SK-N-SH treated with all-trans-retinoic acid at 6 μM for 48 hours (cell line): ENCODE data around the gene TTC13.

ENCODE experiments used
- BACH2 ChIP-seq: fragments of 250-450 bp; sonication (Bioruptor Pico); IDR thresholded peaks from 2 replicates; pipeline ENCODE4 v1.9.0; 2021; ENCODE audit warnings: mild to moderate bottlenecking, borderline replicate concordance
- ESRRG ChIP-seq: fragments of 250-450 bp; sonication (Bioruptor Pico); IDR thresholded peaks from 2 replicates; pipeline ENCODE4 v1.6.1; 2021; ENCODE audit warnings: mild to moderate bottlenecking
- ISL1 ChIP-seq: fragments of 250-450 bp; sonication (Bioruptor Pico); IDR thresholded peaks from 2 replicates; pipeline ENCODE4 v2.1.2; 2022; ENCODE audit warnings: mild to moderate bottlenecking, moderate library complexity
- ZFP3 ChIP-seq: fragments of 250-450 bp; sonication (Bioruptor Pico); IDR thresholded peaks from 2 replicates; pipeline ENCODE4 v1.5.0; 2020; ENCODE audit warnings: mild to moderate bottlenecking, moderate library complexity
- TF ChIP-seq, protein P1 (sequence below): fragments of 250-450 bp; sonication (Bioruptor Pico); IDR thresholded peaks from 2 replicates; pipeline ENCODE4 v1.8.0; 2020; ENCODE audit warnings: mild to moderate bottlenecking, moderate library complexity, borderline replicate concordance
- TF ChIP-seq, protein P2 (sequence below): fragments of 250-450 bp; sonication (Bioruptor Pico); IDR thresholded peaks from 2 replicates; pipeline ENCODE4 v1.5.1; 2021; ENCODE audit warnings: mild to moderate bottlenecking, moderate library complexity
- TF ChIP-seq, protein P3 (sequence below): fragments of 250-450 bp; sonication (Bioruptor Pico); IDR thresholded peaks from 2 replicates; pipeline ENCODE4 v1.5.1; 2020; ENCODE audit warnings: low read depth, mild to moderate bottlenecking, moderate library complexity

DNA sequence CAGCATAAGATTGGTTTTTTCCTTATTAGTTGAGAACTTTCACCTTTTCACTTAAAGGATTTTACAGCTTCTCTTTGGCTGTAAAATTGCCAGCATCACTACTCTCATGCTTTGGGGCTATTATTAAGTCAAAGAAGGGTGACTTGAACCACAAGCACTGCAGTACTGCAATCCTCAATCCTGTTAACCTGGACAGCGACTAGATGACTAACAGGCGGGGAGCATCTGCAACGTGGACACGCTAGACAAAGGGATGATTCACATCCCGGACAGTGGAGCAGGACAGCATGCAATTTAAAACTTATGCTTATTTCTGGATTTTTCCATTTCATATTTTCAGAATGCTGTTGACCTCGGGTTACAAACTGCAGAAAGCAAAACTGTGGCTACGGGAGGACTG is 8.3 kb upstream of the TTC13 start:
- no peak for TF ChIP-seq ZFP3
- no peak for TF ChIP-seq ESRRG (CRISPR knock-in tag)
- no peak for TF ChIP-seq BACH2 (CRISPR knock-in tag)
- TF ChIP-seq, protein P1, sequence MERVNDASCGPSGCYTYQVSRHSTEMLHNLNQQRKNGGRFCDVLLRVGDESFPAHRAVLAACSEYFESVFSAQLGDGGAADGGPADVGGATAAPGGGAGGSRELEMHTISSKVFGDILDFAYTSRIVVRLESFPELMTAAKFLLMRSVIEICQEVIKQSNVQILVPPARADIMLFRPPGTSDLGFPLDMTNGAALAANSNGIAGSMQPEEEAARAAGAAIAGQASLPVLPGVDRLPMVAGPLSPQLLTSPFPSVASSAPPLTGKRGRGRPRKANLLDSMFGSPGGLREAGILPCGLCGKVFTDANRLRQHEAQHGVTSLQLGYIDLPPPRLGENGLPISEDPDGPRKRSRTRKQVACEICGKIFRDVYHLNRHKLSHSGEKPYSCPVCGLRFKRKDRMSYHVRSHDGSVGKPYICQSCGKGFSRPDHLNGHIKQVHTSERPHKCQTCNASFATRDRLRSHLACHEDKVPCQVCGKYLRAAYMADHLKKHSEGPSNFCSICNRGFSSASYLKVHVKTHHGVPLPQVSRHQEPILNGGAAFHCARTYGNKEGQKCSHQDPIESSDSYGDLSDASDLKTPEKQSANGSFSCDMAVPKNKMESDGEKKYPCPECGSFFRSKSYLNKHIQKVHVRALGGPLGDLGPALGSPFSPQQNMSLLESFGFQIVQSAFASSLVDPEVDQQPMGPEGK (CRISPR knock-in tag) = no peak
- TF ChIP-seq, protein P2, sequence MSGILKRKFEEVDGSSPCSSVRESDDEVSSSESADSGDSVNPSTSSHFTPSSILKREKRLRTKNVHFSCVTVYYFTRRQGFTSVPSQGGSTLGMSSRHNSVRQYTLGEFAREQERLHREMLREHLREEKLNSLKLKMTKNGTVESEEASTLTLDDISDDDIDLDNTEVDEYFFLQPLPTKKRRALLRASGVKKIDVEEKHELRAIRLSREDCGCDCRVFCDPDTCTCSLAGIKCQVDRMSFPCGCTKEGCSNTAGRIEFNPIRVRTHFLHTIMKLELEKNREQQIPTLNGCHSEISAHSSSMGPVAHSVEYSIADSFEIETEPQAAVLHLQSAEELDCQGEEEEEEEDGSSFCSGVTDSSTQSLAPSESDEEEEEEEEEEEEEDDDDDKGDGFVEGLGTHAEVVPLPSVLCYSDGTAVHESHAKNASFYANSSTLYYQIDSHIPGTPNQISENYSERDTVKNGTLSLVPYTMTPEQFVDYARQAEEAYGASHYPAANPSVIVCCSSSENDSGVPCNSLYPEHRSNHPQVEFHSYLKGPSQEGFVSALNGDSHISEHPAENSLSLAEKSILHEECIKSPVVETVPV (CRISPR knock-in tag) = no peak
- TF ChIP-seq, protein P3, sequence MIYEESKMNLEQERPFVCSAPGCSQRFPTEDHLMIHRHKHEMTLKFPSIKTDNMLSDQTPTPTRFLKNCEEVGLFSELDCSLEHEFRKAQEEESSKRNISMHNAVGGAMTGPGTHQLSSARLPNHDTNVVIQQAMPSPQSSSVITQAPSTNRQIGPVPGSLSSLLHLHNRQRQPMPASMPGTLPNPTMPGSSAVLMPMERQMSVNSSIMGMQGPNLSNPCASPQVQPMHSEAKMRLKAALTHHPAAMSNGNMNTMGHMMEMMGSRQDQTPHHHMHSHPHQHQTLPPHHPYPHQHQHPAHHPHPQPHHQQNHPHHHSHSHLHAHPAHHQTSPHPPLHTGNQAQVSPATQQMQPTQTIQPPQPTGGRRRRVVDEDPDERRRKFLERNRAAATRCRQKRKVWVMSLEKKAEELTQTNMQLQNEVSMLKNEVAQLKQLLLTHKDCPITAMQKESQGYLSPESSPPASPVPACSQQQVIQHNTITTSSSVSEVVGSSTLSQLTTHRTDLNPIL (CRISPR knock-in tag) = no peak
- no peak for TF ChIP-seq ISL1 (CRISPR knock-in tag)
